ENCODE data around the gene PARL. TPM values are rescaled to one million over a fixed set of nuclear protein-coding genes. Genes with fewer than 3 reads are reported as not detected.

PARL gene
- total and polyA plus RNA-seq, 2 of the 8 experiments (the other 6 are each of a cell fraction or from before 2014, with no cell fraction given), result 62.7 to 85.0 TPM

DNA sequence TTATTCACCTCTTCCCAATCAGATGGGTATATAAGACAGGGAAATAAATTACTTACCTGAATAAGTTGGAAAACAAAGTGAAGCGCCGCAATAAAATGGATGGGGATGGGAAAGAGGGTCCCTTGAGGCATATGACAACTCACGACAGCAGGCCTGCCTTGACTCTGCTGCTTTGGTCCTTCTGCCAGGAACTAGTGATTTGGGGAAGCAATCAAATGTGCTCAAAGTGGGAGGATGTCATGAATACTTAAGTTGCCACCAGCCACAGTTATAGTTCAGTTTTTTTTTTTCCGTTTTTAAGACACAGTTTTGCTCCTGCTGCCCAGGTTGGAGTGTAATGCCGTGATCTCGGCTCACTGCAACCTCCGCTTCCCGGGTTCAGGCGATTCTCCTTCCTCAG lies 4.6 kb downstream of the PARL start:
- H3K36me3 ChIP-seq (ENCODE audit: control insufficient read depth in 2 of 4, insufficient read depth in 4 of 4, low read length in 3 of 4), result no peaks in the 10 kb centered on the region
- no peak overlapping the region for H2AFZ ChIP-seq (ENCODE audit: low read length)
- H2BK12ac ChIP-seq (ENCODE audit: low read depth, low read length), result no peak overlapping the region
- POLR2A ChIA-PET (ENCODE audit: partially characterized antibody), result no interaction called here
- H3K27me3 ChIP-seq (replicated peaks in 1 of 4; ENCODE audit: control insufficient read depth in 3 of 4, extremely low read depth in 1 of 4, insufficient read depth in 3 of 4, low read length in 3 of 4), result no peaks in the 10 kb centered on the region; a peak in 1 of 7 replicates
- no peak overlapping the region for H3K4ac ChIP-seq (replicated peaks; ENCODE audit: insufficient read length, low read depth, low read length)
- H2BK20ac ChIP-seq (ENCODE audit: low read length), result no peak overlapping the region
- no peak overlapping the region for H2AK5ac ChIP-seq (ENCODE audit: low read depth, low read length)
- H3K18ac ChIP-seq (ENCODE audit: extremely low read depth, low read length), result no peak overlapping the region
- no peaks in the 10 kb centered on the region for H3K9me3 ChIP-seq (ENCODE audit: insufficient read depth in 2 of 2, low read depth in 1 of 2, low read length in 1 of 2)
- 92% methylated on average over 9 of the region's 9 CpGs; no CpG with 5 or more reads in 1 of the 2 experiments for WGBS, 2 experiments (ENCODE audit: extremely low coverage in 1 of 2, insufficient coverage in 1 of 2, insufficient read length in 1 of 2, insufficient replicate concordance in 2 of 2, low coverage in 1 of 2, low lambda C conversion rate in 2 of 2, missing lambda C conversion rate in 1 of 2)
- H3K4me1 ChIP-seq (replicated peaks in 1 of 4; ENCODE audit: control insufficient read depth in 3 of 4, insufficient read depth in 4 of 4, low read length in 3 of 4), result peaks cover 0 to 6% (median 3%) of the 10 kb centered on the region in 4 experiments; a peak in 3 of 7 replicates
- peaks cover 16 to 81% of the 10 kb centered on the region in 2 experiments for H3K79me2 ChIP-seq (ENCODE audit: control insufficient read depth in 1 of 2, insufficient read depth in 2 of 2, low read length in 2 of 2)
- H4K5ac ChIP-seq (ENCODE audit: insufficient read length, low read depth, low read length), result no peak overlapping the region
- H3K56ac ChIP-seq (replicated peaks; ENCODE audit: insufficient read length, low read depth, low read length), result no peak overlapping the region
- H2BK5ac ChIP-seq (ENCODE audit: low read depth, low read length), result no peak overlapping the region
- FAIRE-seq, result no peak
- no peak overlapping the region for H2BK15ac ChIP-seq (ENCODE audit: low read length)
- no peak overlapping the region for H3K4me2 ChIP-seq (ENCODE audit: insufficient read depth in 1 of 2, low read depth in 2 of 2, low read length in 2 of 2)
- H3K79me1 ChIP-seq (ENCODE audit: low read depth, low read length), result peaks cover 8% of the 10 kb centered on the region
- no peak overlapping the region for H2BK120ac ChIP-seq (replicated peaks; ENCODE audit: low read depth, low read length)
- H3K23me2 ChIP-seq (ENCODE audit: low read depth, low read length), result peaks cover 3% of the 10 kb centered on the region; the same call in 1 of the 2 replicates
- no peak overlapping the region for H4K91ac ChIP-seq (replicated peaks; ENCODE audit: insufficient read length, low read length)
- H3K14ac ChIP-seq (ENCODE audit: insufficient read length), result no peak overlapping the region
- H4K8ac ChIP-seq (ENCODE audit: extremely low read depth, insufficient read depth, low read length), result no peak overlapping the region
- no peak for DNase-seq (ENCODE audit: low read depth in 1 of 2, low spot score in 2 of 2)
- no peak overlapping the region for H3K9ac ChIP-seq (replicated peaks in 1 of 4; ENCODE audit: extremely low read depth in 1 of 4, low read depth in 3 of 4, low read length in 3 of 4)
- no peak overlapping the region for H3K4me3 ChIP-seq (ENCODE audit: extremely low read depth in 1 of 4, insufficient read depth in 2 of 4, low read depth in 3 of 4, low read length in 4 of 4)
- TF ChIP-seq RAD21 (IDR thresholded peaks at IDR 0.05 in 1 of 2, conservative IDR thresholded peaks at IDR 0.05 in 1 of 2; ENCODE audit: low read depth in 2 of 2, low read length in 2 of 2), result no peak
- no peak overlapping the region for H3K23ac ChIP-seq (ENCODE audit: insufficient read length)
- H4K20me1 ChIP-seq (replicated peaks in 1 of 2; ENCODE audit: control insufficient read depth in 1 of 2, insufficient read depth in 2 of 2, low read length in 2 of 2), result peaks cover 8% of the 10 kb centered on the region in 2 experiments
- CTCF ChIA-PET (ENCODE audit: partially characterized antibody), result interaction anchor here (1.4 kb wide), 1 partner anchor 24 kb away, joined by 4 read pairs; no protein-coding TSS in a partner anchor
- H3K27ac ChIP-seq (ENCODE audit: low read depth, low read length), result no peak overlapping the region

All from H1 (cell line).